HG02943 (cell line): ENCODE data around the gene ATXN1.
A peak's percentile ranks its signal among the peaks of the same experiment; 100 is the strongest.
"Not testable (repeated sequence)": the region's sequence is repeated elsewhere in the genome, so short reads cannot be mapped to it uniquely, and the experiment has no call there.

Experiments used
- ATAC-seq: cut with Tn5 transposase; IDR thresholded peaks from one replicate; pipeline ENCODE4 v1.9.1; 2021; ENCODE audit warnings: mild to moderate bottlenecking, low read depth, moderate library complexity; ENCODE audit not compliant: unreplicated experiment

The ATXN1 gene

GRCh38 chr6:16471222-16471909, 289.9 kb downstream of the ATXN1 start:
- peak; percentile 46 for ATAC-seq

GRCh38 chr6:16470502-16471221, 290.6 kb downstream of the ATXN1 start:
- ATAC-seq = no peak

- ATAC-seq = no peak
These were observed 292.2 kb downstream of the ATXN1 start for GRCh38 chr6:16468991-16469615.

GRCh38 chr6:16466800-16467553, 294.3 kb downstream of the ATXN1 start:
- ATAC-seq = no peak

GRCh38 chr6:16464045-16464444, 297.2 kb downstream of the ATXN1 start:
- no peak for ATAC-seq

GRCh38 chr6:16463246-16463645, 298.0 kb downstream of the ATXN1 start:
- ATAC-seq = not testable (repeated sequence)

- no peak for ATAC-seq
These were observed 299.8 kb downstream of the ATXN1 start for GRCh38 chr6:16461491-16461890.

- not testable (repeated sequence) for ATAC-seq
These were observed 301.8 kb downstream of the ATXN1 start for GRCh38 chr6:16459472-16459871.

- ATAC-seq = no peak
These were observed 308.9 kb downstream of the ATXN1 start for GRCh38 chr6:16452348-16452747.

GRCh38 chr6:16450821-16451220, 310.4 kb downstream of the ATXN1 start:
- ATAC-seq = no peak

GRCh38 chr6:16450285-16450684, 311.0 kb downstream of the ATXN1 start:
- ATAC-seq = no peak

GRCh38 chr6:16446273-16446672, 315.0 kb downstream of the ATXN1 start:
- ATAC-seq = no peak

GRCh38 chr6:16442031-16442430, 319.2 kb downstream of the ATXN1 start:
- ATAC-seq = no peak

- ATAC-seq = no peak
These were observed 320.0 kb downstream of the ATXN1 start for GRCh38 chr6:16441262-16441661.

GRCh38 chr6:16440636-16441212, 320.5 kb downstream of the ATXN1 start:
- no peak for ATAC-seq

- ATAC-seq = no peak
These were observed 322.3 kb downstream of the ATXN1 start for GRCh38 chr6:16438718-16439591.

GRCh38 chr6:16437984-16438383, 323.3 kb downstream of the ATXN1 start:
- ATAC-seq = no peak

GRCh38 chr6:16437095-16437494, 324.2 kb downstream of the ATXN1 start:
- no peak for ATAC-seq

GRCh38 chr6:16436550-16436949, 324.7 kb downstream of the ATXN1 start:
- ATAC-seq = no peak

GRCh38 chr6:16434885-16435284, 326.4 kb downstream of the ATXN1 start:
- ATAC-seq = no peak
